Fibroblast of skin of abdomen (primary cell): ENCODE results near the gene SRC.

ENCODE experiments used
- DNase-seq: peaks from one replicate; pipeline ENCODE4 v3.0.0-alpha.2; 2013

Gene SRC

DNA sequence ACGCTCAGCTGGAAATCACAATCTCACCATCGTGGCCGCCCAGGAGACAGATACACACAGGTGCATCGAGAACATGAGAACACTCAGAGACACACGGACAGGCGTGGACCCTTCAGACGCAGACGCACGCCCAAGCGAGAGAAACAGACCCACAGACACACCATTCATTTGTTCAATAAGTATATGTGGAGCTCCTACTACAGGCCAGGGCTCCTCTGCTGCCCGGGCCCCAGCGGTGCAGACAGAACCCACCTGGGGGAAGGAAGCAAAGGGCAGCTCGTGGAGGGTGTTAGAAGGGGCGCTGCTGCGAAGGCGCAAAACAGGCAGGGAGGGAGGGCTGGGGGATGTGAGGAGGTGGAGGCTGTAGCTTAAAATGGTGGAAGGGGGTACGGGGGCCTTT is 39.2 kb downstream of the SRC start:
- no peak for DNase-seq

DNA sequence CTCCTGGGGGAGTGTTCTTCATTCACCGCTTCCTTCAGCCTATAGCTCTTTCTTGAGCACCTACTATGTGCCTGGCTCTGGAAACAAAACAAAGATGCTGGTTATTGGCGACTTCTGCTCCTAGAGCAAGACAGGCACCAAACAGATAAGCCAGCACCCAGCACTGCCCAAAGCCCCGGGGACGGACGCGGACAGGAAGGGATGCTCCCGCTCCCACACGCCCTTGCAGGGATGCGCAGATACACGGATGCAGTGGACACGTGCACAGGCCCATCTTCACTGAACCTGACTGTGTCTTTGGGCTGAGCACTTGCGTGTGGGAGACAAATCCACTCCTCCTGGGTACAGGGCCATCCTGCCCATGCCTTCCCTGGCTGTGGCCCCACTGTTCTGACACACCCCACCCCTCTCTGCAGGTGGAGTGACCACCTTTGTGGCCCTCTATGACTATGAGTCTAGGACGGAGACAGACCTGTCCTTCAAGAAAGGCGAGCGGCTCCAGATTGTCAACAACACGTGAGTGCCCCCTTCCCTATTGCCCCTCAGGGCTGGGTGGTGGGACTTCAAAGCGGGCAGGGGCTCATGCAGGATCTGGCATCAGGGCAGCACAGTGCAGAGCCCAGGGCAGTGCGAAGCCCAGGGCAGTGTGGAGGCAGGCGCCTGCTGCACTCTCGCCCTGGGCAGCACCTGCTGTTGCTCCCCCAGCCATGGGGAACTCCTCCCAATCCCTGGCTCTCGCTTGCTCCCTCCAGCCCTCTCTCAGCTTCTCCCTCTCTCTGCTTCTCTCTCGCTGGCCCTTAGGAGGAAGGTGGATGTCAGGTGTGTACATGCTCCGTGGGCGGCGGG is 39.9 kb downstream of the SRC start:
- no peak for DNase-seq

DNA sequence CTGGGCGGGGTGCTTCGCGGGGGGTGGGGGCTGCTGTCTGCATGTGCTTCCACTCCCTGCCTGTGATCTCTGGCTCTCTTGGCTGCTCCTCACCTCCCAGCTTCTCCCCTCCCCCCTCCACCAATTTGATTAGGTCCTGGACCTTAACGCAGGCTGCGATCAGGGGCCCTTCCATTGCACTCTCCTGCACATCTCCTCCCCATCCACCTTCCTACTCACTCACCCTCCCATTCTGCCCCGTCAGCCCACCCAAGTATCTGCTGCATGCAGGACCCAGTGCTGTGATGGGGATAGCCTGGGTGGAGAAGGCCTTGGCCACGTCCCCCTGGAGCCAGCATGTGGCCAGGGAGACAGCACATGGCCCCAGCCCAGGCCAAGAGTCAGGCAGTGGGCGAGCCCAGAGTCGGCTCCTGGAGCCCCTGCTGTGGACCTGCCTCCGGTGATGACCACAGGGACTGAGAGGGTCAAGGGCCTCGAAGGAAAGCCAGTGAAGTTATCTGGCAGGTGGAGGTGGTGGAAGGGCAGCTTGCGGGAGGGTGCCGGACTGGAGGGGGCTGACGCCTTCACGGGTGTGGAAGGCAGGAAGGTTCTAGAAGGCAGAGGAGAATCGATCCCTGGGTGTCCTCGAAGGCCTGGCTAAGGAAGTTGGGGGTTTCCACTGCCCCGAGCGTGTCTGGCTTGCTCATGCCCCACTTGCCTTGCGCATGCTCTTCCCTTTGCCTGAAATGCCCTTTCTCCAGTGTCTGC is 40.7 kb downstream of the SRC start:
- no peak for DNase-seq

DNA sequence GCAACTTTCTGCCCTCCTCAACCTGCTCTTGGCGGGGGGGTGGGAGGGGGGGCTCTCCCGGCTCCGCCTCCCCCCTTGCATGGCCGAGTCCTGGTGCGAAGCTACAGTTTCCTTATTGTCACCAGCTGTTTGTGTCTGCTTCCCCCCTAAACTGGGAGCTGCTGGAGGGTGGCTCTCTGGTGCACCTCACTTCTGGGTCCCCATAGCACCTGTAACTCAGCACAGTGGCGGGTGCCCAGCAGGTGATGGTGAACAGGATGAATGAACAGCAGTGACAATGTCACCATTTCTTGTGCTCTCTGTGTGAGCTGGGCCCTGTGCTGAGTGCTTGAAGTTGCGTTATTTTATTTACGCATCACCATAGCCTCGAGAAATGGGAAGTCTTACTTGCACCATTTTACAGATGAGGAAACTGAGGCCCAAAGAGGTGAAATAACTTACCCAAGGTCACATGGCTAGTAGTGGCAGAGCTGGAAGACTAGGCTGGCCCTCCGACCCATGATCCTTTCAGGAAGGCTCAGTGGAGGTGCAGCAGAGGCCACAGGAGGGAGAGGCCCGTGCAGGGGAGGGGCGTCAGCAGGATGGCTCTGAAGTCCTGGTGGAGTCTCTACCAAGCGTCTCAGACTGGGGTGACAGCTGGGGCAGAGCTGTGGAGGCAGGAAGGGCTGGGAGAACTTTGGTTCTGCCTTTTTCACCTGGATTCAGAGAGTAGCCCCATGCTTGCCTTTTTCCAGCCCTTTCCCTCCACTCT is 41.8 kb downstream of the SRC start:
- DNase-seq = no peak

DNA sequence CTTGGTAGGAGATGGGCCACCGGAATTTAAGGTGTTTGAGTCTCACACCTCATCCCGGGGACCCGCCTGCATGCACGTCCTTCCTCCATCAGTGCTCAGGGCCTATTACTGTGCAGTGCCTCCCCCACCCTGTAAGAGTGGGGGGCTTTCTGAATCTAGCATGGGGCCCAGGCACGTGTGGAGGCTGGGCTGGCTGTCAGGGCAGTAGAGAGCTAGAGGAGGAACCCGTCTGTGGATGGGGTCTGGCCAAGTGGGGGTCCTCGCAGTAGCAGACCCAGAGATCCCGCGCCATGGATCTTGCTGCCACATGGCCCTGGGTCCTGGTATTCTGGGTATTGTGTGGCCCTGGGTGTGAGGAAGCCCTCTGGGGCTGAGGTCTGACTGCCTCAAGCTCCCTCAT is 42.9 kb downstream of the SRC start:
- DNase-seq = no peak

DNA sequence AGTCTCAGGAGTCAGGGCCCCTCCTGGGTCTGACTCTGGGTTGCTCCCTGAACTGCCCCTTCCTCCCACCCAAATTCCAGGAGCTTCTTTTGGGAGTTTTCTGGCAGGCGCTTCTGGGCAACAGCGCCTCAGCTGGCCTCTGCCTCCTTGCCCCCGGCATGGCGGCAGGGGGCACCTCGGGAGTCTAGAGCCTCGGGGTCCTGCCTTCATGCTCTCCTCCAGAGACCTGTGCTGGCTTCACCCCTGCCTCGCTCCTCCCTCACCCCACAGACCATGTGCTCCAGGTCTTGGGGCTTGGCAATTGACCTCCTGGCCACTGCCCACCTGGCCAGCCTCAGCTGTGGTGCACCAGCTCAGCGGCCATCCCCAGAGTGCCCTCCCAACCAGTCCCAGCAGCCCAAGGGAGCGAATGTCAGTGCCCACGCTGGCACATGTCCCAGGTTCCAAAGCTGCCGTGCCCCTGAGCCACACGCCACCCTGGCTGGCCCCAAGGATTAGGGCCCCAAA is 43.4 kb downstream of the SRC start:
- DNase-seq = no peak

DNA sequence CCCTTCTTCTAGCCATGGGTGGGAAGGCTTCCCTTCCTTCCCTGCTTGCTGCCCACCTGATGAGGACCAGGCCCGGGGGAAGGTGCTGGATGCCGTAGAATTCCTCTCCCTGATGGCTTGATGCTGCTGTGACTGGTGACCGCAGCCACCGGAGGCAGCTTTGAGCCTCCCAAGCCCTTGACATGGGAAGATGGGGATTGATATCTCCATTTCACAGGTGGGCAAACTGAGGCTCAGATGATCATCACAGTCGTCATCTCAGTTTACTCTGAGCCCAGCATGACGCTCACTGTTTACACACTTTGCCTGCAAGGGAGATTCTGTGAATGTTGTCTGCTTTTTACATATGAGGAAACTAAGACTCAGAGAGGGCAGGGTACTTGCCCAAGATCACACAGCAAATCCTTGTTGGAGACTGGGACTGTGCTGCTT is 43.9 kb downstream of the SRC start:
- DNase-seq = no peak

DNA sequence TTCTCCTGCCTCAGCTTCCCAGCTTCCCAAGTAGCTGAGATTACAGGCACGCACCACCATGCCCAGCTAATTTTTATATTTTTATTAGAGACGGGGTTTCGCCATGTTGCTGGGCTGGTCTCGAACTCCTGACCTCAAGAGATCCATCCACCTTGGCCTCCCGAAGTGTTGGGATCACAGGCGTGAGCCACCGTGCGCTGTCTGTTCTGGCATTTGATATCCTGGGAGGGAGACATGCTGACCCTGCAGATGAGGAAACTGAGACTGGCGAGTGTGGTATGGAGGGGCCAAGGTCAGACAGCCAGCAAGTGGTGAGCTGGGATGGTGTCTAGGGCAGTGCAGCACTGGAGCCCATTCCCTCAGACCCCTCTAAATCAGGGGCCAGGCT is 44.6 kb downstream of the SRC start:
- no peak for DNase-seq

DNA sequence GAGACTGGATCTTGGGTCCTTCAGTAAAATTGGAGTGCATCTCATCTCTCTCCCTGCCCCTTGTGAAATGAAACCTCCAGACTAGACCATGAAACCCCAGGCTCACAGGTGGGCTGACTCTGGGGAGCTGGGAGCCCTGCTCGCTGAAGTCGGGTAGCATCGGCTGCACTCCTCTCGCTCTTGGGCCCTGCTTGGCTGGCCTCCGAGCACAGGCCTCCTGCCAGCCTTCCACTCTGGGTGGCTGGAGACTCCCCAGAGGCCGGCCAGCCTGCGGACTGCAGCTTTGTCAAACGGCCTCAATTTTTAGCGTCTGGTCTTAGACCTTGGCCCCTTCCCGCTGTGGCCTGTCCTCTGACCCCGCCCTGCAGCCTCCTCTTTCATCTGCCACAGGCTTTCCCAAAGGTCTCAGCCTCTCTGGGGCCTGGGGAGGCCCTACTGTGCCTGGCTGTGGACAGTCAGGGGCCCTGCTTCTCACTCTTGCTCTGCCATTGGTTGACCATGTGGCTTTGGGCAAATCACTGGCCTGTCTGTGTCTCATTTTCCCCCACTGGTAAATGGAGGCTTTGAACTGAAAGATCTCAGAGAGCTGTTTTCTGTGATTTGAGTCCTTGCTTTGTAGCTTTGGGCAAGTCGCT is 45.1 kb downstream of the SRC start:
- no peak for DNase-seq

DNA sequence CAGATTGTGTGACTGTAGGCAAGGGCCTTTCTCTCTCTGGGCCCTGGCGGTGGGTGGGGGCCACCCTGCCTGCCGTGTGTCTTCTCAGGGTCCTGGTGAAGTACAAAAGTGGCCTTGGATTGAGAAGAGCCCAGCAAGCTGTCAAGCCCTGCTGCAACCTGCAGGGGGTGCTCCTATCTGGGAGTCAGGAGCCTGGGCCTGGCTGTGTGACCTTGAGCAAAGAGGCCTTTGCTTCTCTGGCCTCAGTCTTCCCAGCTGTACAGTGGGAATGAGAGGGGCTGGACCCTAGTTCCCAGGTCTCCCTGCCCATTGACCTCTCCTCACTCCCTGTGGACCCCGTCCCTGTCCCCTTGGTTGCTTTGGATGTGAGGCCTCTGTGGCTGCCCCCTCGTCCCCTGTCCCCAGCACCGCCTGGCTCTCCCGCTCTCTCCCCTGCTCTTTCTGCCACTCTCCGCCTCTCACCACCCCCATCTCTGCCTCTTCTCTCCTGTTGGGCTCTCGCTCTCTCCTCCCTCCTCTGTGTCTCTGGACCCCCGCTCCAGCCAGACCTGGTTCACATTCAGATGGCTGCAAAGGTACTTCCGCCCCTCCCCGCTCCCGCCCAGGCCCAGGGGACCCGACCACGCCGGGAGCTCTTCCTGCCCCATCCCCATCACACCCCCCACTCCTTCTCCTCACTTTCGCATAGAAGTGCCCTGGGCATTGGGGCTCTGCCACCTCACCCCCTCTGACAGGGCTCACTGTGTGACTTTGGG is 46.7 kb downstream of the SRC start:
- DNase-seq = no peak

DNA sequence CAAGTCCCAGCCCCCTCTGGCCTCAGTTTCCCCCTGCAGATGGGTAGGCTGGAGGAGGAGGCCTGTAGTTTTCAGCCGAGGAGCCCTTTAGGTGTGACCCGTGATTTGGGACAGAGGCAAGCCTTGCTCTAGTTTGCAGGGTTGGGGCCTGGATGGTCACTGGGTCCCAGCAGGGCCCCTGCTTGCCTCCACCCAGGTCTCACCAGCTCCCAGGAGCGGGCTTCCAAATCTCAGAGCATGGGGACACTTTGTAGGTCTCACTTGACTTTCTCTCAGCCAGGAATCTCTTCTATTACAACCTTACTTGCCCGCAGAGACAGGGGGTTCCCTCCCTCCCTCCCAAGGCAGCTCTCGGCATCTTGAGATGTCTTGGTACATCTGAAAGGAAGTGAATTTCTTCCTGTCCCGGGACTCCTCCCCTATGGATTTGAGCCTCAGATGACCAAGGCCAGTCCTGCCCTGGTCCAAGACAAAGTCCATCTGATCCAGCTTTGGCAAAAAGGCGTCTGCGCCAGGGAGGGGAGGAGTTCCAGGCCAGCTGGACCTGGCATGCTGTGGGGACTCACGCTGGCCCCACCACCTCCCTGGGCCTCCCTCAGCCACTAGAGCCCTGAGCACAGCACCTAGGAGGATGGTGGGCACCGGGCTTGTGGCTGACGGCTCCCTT is 47.4 kb downstream of the SRC start:
- DNase-seq = no peak

DNA sequence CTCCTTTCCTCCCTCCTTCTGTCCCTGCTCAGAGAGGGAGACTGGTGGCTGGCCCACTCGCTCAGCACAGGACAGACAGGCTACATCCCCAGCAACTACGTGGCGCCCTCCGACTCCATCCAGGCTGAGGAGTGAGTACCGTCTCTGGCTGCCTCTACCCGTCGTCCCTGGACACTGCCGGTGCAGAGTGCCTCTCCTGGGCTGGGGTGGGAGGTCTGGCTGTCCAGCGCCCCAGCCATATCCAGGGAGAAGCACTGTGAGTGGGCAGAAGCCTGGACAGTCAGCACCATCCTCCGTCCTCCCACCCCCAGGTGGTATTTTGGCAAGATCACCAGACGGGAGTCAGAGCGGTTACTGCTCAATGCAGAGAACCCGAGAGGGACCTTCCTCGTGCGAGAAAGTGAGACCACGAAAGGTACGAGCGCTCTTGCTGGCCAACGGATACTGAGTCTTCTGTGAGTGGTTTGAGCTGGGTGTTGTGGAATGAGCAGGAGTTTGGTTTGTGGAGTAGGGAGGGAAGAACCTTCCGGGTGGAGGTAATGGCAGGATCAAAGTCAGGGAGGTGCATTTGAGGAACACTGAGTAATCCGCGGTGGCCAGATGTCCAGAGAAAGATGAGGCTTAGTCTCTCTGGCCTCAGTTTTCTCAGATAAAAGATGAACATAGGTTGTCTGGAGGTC is 48.1 kb downstream of the SRC start:
- DNase-seq = no peak

DNA sequence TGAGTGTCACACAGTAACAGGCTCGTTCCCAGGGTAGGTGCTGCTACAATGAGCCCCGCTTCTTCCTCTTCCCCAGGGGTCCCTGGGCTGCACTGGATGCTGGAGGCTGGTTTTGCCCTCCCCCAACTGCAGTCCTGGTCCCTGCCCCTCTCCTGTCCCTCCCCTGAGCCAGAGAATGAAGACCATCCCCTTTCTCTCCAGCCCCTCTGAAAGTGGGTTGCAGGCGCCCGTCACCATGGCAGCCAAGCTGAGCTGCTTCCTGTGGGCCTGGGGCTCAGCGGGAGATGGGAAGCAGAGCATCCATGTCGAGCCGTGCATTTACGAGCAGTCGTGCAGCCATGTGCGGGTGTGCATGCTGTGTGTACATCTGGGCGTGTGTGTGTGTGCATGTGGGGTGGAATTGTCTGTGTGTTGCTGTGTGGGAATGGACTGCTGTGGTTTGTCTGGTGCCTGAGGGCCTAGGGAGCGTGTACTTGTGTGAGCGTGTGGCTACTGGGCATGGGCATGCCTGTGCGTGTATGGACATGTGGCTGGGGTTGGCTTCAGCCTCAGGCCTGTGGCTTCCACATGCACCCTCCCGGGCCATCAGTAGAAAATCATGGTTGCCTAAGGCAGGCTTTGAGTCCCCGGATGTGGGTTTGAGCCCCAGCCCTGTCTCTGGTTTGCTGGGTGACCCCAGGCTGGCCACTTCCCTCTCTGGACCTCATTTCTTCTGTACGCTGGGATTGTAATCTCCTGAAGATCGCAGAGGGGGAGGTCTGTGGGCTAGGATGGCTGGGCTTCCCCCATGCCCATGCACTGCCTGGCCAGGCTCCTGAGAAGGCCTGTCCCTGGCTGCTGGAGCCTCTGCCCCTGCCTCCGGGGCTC is 48.8 kb downstream of the SRC start:
- DNase-seq = no peak

DNA sequence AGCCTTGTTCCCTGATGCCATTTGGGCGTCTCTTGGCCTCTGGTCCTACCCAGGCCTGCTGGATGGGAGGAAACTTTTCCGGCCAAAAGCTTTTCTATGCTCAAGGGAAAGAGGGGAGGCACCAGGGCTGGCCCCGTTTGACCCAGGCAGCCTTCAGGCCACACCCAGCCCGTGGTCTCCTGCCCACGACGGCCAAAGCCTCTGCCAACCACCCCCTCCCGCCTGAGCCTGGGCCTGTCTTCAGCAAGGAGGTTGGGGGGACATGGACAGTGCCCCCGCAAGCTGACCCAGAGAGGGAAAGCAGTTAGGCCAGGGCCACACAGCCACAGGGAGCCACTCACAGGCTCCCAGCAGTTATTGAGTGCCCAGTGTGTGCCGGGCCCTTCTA is 49.5 kb downstream of the SRC start:
- no peak for DNase-seq

DNA sequence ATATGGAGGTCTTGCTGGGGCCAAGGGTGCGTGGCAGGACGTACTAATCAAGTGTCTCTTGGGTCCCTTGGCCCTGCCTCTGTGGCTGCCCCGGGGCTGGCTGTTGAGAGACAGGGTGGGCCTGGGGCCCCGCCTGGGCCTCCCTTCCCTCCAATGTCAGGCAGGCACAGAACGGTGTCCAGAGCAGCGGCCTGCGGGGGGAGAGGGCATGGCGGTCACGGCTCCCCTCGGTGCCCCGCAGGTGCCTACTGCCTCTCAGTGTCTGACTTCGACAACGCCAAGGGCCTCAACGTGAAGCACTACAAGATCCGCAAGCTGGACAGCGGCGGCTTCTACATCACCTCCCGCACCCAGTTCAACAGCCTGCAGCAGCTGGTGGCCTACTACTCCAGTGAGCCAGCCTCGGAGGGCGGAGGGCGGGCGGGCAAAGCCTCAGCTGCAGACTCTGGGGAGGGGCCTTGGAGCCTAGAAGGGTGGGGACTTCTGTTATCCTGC is 50.0 kb downstream of the SRC start:
- no peak for DNase-seq

DNA sequence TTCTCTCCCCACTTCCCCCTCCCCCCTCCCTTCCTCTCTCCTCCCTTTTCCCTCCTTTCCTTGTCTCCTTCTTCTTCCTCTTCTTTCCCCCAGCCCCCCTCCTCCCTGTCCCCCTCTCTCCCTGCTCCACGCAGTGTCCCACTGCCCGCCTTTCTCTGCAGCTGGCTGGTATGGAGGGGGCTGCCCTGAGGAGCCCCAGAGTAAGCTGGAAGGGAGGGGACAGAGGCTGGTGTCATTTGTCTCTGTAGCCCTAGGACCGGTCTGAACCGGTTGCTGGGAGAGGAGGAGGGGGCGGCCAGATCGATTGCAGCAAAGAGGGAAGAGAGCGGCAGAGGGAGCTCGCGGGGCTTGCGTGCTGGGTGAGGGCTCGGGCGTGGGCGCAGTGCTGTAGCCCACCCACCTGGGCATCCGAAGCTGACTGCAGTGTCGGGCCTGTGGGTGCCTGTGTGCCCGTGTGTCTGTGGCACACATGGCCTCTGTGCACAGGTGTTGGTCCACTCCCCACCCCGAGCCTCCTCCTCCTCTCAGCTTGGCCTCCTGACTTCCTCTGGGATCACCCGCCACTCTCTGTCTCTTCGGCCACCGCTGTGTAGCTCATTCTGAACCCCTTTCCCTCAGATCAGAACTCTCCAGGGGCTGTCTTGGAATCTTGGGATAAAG is 50.6 kb downstream of the SRC start:
- DNase-seq = no peak

DNA sequence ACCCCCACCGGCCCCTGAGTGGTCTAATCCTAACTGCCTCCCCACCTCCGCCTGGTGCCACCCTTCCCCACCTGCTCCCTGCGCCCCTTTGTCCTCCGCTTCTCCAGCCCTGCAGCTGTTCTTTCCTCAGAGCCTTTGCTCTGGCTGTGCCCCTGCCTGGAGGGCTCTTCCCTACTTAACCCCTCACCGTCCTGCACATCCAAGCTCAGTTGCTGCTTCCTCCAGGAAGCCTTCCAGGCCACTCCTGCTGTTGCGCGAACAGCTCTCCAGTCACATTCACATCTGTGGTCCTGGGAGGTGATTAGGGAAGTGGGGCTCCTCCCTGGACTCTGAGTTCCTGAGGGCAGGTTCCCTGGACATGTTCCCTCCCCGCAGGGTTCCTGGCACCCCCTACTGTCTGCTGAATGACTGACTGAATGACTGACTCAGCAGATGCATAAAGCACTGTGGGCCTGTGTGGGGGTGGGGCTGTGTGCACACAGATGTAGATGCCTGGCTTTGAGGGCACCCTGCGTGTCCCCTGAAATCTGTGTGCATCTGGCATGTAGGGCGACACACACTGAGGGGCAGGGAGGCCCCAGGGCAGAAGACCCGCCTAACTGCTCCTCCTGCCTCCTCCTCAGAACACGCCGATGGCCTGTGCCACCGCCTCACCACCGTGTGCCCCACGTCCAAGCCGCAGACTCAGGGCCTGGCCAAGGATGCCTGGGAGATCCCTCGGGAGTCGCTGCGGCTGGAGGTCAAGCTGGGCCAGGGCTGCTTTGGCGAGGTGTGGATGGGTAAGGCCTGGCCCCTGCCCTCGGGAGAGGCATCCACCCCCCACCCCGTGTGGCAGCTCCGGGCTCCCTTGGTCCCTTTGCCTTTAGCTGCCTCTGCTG is 51.4 kb downstream of the SRC start:
- DNase-seq = peak; percentile 29
